HepG2 (cell line): ENCODE measurements around the gene POLN. TPM values are rescaled to one million over a fixed set of nuclear protein-coding genes. Genes with fewer than 3 reads are reported as not detected.

Experiments used
- GZF1 ChIP-seq: sonication (generic); formaldehyde crosslinking; IDR thresholded peaks from 2 replicates; pipeline ENCODE4 v1.5.1; 2020; ENCODE audit warnings: mild to moderate bottlenecking, missing genetic modification reagents
- HMG20B ChIP-seq: conservative IDR thresholded peaks from 2 replicates; pipeline ENCODE4 v1.6.1; 2016; ENCODE audit warnings: missing genetic modification reagents, missing compliant biosample characterization
- MED8 ChIP-seq: sonication (generic); formaldehyde crosslinking; IDR thresholded peaks from 2 replicates; pipeline ENCODE4 v1.8.1; 2023; ENCODE audit warnings: mild to moderate bottlenecking, missing genetic modification reagents; ENCODE audit not compliant: insufficient replicate concordance
- PITX1 ChIP-seq: sonication (generic); formaldehyde crosslinking; IDR thresholded peaks from 2 replicates; pipeline ENCODE4 v1.5.1; 2020; ENCODE audit warnings: mild to moderate bottlenecking, missing genetic modification reagents
- RBM22 ChIP-seq: fragments of 200-400 bp; formaldehyde crosslinking; optimal IDR thresholded peaks from 2 replicates; pipeline ENCODE3; 2017; ENCODE audit warnings: mild to moderate bottlenecking, low read length, moderate library complexity
- SOX13 ChIP-seq, 3 experiments: fragments of 450-650 bp in 1 of 3; sonication (generic) in 1 of 3; formaldehyde crosslinking in 1 of 3; IDR thresholded peaks in 2 of 3; conservative IDR thresholded peaks in 1 of 3; 2 replicates each; pipeline versions ENCODE4 v1.5.0 to v1.6.1; 2016 to 2020; ENCODE audit warnings: antibody characterized with exemption in 1 of 3, mild to moderate bottlenecking in 1 of 3, missing compliant biosample characterization in 1 of 3, missing genetic modification reagents in 1 of 3, moderate library complexity in 1 of 3
- STAG1 ChIP-seq: sonication (generic); formaldehyde crosslinking; IDR thresholded peaks from 2 replicates; pipeline ENCODE4 v1.4.0; 2020; ENCODE audit warnings: missing genetic modification reagents
- ZC3H13 ChIP-seq: sonication (generic); formaldehyde crosslinking; IDR thresholded peaks from 2 replicates; pipeline ENCODE4 v1.8.1; 2023; ENCODE audit warnings: mild to moderate bottlenecking, missing genetic modification reagents, moderate library complexity
- ZNF761 ChIP-seq: sonication (generic); formaldehyde crosslinking; conservative IDR thresholded peaks from 2 replicates; pipeline ENCODE4 v1.4.0; 2020; ENCODE audit warnings: mild to moderate bottlenecking, missing genetic modification reagents
- polyA plus RNA-seq, 8 experiments: library from polyadenylated mRNA; depleted of rRNA in 3 of 8; stranded (reverse) in 7 of 8; unstranded in 1 of 8; fragments of >200 nt; fragmentation: Illumina TruSeq in 4 of 8; extraction: Trizol in 4 of 8; gene quantifications; 2 replicates each; pipeline versions ENCODE4 v1.2.1 to v1.2.3, GENCODE V29; 2011 to 2016; ENCODE audit warnings: low read depth in 4 of 8, missing spikeins in 1 of 8, mixed read lengths in 1 of 8; ENCODE audit not compliant: insufficient read depth in 1 of 8
- total RNA-seq, 5 experiments: library from RNA; depleted of rRNA; stranded (reverse); fragments of >200 nt; fragmentation: Illumina TruSeq; extraction: Trizol; gene quantifications; 2 replicates each; pipeline ENCODE4 v1.2.3, GENCODE V29; 2016; ENCODE audit warnings: low read depth in 1 of 5
- TF ChIP-seq, protein P1 (sequence below): sonication (generic); formaldehyde crosslinking; IDR thresholded peaks from 2 replicates; pipeline ENCODE4 v1.9.0; 2021; ENCODE audit warnings: missing genetic modification reagents, borderline replicate concordance
- TF ChIP-seq, protein P2 (sequence below), 2 experiments: fragments of 450-650 bp in 1 of 2; sonication (generic) in 1 of 2; formaldehyde crosslinking; IDR thresholded peaks; 2 replicates each; pipeline versions ENCODE4 v1.5.0 to v1.8.0; 2020 to 2022; ENCODE audit warnings: mild to moderate bottlenecking in 1 of 2, missing genetic modification reagents in 1 of 2
- TF ChIP-seq, protein P3 (sequence below): sonication (generic); formaldehyde crosslinking; IDR thresholded peaks from 2 replicates; pipeline ENCODE4 v1.8.1; 2023; ENCODE audit warnings: mild to moderate bottlenecking, missing genetic modification reagents, borderline replicate concordance
- TF ChIP-seq, protein P4 (sequence below): sonication (generic); formaldehyde crosslinking; IDR thresholded peaks from 2 replicates; pipeline ENCODE4 v1.4.0; 2020; ENCODE audit warnings: mild to moderate bottlenecking, missing genetic modification reagents
- TF ChIP-seq, protein P5 (sequence below): IDR thresholded peaks from 2 replicates; pipeline ENCODE4 v1.6.1; 2016
- TF ChIP-seq, protein P6 (sequence below): sonication (generic); formaldehyde crosslinking; IDR thresholded peaks from 2 replicates; pipeline ENCODE4 v1.8.1; 2023; ENCODE audit warnings: mild to moderate bottlenecking, moderate library complexity, missing genetic modification reagents

POLN gene
- total and polyA plus RNA-seq, 2 of the 13 experiments (the other 11 are each of a cell fraction or from before 2014, with no cell fraction given): 0.93 to 1.5 TPM

DNA sequence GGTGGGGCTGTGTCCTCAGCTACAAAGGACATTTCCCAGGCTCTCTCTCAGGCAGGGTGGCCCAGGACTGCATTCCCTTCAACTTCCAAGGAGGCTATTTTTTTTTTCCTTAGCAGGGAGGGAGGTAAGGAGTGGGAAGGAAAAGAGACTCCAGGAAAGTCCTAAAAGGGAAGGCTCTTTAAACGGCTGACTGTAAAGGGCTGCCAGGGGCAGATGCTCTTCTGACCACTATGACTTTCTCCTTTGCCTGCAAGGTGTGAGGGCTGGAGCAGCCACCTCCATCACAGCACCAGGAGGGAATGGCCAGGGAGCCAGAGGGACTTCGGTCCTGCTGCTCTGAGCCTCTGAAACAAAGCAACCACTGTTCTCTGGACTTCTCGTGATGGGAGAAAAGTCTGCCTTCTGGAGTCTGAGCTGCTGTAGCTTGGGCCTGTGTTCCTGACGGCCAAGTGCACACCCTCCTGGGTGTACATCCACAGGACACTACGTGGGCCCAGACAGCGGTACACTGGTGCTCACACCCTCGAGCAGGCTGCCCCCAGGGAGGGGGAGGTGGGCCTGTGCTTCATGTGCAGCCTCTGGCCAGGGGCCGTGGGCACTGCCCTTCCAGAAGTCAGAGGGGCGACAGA, 164.9 kb downstream of the POLN start (continued):
- TF ChIP-seq, protein P1, sequence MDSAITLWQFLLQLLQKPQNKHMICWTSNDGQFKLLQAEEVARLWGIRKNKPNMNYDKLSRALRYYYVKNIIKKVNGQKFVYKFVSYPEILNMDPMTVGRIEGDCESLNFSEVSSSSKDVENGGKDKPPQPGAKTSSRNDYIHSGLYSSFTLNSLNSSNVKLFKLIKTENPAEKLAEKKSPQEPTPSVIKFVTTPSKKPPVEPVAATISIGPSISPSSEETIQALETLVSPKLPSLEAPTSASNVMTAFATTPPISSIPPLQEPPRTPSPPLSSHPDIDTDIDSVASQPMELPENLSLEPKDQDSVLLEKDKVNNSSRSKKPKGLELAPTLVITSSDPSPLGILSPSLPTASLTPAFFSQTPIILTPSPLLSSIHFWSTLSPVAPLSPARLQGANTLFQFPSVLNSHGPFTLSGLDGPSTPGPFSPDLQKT (CRISPR knock-in tag): no peak
- peak; percentile 4 for TF ChIP-seq MED8 (CRISPR knock-in tag)
- TF ChIP-seq, protein P2, sequence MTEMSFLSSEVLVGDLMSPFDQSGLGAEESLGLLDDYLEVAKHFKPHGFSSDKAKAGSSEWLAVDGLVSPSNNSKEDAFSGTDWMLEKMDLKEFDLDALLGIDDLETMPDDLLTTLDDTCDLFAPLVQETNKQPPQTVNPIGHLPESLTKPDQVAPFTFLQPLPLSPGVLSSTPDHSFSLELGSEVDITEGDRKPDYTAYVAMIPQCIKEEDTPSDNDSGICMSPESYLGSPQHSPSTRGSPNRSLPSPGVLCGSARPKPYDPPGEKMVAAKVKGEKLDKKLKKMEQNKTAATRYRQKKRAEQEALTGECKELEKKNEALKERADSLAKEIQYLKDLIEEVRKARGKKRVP (CRISPR knock-in tag; IDR thresholded peaks at IDR 0.05): no peak
- TF ChIP-seq, protein P3, sequence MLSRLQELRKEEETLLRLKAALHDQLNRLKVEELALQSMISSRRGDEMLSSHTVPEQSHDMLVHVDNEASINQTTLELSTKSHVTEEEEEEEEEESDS: no peak
- TF ChIP-seq, protein P4, sequence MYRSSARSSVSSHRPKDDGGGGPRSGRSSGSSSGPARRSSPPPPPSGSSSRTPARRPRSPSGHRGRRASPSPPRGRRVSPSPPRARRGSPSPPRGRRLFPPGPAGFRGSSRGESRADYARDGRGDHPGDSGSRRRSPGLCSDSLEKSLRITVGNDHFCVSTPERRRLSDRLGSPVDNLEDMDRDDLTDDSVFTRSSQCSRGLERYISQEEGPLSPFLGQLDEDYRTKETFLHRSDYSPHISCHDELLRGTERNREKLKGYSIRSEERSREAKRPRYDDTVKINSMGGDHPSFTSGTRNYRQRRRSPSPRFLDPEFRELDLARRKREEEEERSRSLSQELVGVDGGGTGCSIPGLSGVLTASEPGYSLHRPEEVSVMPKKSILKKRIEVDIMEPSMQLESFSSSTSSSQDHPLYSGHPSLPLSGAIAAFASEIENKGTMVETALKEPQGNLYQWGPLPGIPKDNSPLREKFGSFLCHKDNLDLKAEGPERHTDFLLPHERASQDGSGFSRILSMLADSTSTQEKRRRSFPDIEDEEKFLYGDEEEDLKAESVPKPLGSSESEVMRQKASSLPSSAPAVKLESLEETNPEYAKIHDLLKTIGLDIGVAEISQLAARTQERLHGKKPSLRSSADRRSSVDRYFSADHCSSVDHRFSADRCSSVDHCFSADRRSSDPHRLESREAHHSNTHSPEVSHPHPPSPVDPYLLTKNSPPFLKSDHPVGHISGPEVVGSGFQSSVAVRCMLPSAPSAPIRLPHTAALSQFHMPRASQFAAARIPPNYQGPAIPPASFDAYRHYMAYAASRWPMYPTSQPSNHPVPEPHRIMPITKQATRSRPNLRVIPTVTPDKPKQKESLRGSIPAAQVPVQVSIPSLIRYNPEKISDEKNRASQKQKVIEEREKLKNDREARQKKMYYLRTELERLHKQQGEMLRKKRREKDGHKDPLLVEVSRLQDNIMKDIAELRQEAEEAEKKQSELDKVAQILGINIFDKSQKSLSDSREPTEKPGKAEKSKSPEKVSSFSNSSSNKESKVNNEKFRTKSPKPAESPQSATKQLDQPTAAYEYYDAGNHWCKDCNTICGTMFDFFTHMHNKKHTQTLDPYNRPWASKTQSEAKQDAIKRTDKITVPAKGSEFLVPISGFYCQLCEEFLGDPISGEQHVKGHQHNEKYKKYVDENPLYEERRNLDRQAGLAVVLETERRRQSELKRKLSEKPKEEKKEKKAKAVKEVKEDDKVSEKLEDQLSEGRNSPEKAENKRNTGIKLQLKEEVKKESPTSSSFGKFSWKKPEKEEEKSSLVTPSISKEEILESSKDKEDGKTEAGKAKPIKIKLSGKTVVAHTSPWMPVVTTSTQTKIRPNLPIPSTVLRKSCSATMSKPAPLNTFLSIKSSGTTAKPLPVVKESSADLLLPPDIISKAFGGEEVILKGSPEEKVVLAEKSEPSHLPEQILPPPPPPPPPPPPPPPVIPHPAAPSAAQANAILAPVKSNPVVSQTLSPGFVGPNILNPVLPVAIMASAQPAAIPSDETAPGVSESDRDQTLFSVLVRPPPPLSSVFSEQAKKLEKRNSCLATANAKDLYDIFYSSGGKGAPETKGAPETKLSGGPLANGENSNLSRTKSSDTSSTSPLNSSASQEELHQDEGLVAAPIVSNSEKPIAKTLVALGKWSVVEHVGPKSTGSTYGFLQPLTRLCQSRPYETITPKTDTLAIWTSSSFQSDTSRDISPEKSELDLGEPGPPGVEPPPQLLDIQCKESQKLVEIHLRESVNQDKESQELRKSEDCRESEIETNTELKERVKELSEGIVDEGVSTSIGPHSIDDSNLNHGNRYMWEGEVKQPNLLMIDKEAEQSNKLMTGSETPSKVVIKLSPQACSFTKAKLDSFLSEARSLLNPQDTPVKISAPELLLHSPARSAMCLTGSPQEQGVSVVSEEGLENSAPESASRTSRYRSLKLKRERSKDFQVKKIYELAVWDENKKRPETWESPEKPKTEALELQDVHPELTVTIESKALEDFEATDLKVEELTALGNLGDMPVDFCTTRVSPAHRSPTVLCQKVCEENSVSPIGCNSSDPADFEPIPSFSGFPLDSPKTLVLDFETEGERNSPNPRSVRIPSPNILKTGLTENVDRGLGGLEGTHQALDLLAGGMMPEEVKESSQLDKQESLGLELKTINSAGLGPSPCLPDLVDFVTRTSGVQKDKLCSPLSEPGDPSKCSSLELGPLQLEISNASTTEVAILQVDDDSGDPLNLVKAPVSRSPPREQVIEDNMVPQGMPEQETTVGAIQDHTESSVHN: no peak
- peak; percentile 31 for TF ChIP-seq STAG1 (CRISPR knock-in tag)
- no peak for TF ChIP-seq ZNF761 (CRISPR knock-in tag)
- no peak for TF ChIP-seq SOX13 (IDR thresholded peaks at IDR 0.05)
- no peak for TF ChIP-seq SOX13 (CRISPR knock-in tag; conservative IDR thresholded peaks at IDR 0.05 in 1 of 2, IDR thresholded peaks at IDR 0.05 in 1 of 2)
- no peak for TF ChIP-seq ZC3H13 (CRISPR knock-in tag)
- TF ChIP-seq HMG20B (CRISPR knock-in tag): no peak
- TF ChIP-seq, protein P5, sequence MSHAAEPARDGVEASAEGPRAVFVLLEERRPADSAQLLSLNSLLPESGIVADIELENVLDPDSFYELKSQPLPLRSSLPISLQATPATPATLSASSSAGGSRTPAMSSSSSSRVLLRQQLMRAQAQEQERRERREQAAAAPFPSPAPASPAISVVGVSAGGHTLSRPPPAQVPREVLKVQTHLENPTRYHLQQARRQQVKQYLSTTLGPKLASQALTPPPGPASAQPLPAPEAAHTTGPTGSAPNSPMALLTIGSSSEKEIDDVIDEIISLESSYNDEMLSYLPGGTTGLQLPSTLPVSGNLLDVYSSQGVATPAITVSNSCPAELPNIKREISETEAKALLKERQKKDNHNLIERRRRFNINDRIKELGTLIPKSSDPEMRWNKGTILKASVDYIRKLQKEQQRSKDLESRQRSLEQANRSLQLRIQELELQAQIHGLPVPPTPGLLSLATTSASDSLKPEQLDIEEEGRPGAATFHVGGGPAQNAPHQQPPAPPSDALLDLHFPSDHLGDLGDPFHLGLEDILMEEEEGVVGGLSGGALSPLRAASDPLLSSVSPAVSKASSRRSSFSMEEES (CRISPR knock-in tag): no peak
- TF ChIP-seq PITX1 (CRISPR knock-in tag): no peak
- TF ChIP-seq, protein P6, sequence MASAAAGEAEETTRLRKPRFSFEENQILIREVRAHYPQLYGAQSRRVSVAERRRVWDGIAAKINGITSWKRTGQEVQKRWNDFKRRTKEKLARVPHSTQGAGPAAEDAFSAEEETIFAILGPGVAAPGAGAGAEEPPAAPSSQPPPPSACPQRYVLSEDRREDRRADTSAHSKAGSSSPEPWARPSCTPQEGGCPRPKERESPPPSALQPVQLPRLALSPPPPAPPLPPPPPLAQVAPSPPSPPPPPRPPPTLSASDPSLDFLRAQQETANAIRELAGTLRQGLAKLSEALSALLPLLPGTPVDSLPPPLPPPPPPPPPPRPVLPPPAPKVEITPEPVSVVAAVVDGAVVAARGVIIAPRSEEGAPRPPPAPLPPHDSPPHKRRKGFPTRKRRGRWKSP: no peak
- TF ChIP-seq RBM22: no peak
- no peak for TF ChIP-seq GZF1 (CRISPR knock-in tag)
